Measurements from ENCODE around the gene UPF3A. TPM values are rescaled to one million over a fixed set of nuclear protein-coding genes. Genes with fewer than 3 reads are reported as not detected.
"Not testable (repeated sequence)": the region's sequence is repeated elsewhere in the genome, so short reads cannot be mapped to it uniquely, and the experiment has no call there.

The UPF3A gene
- total RNA-seq, 1 donor from 2014 or later, result 21.8 TPM

DNA sequence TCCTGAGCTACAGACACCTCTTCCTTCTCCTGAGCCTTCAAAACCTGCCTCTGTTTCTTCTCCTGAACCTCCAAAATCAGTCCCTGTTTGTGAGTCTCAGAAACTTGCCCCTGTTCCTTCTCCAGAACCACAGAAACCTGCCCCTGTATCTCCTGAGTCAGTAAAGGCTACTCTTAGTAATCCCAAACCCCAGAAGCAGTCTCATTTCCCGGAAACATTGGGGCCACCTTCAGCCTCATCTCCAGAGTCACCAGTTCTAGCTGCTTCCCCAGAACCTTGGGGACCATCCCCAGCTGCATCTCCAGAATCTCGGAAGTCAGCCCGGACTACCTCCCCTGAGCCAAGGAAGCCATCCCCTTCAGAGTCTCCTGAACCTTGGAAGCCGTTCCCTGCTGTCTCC, 42.9 kb downstream of the UPF3A start:
- H3K36me3 ChIP-seq, result peaks cover 61% of the 10 kb centered on the region

GRCh38 chr13:114325729-114326128, 44.3 kb downstream of the UPF3A start:
- H3K36me3 ChIP-seq, result peaks cover 61% of the 10 kb centered on the region
- H3K27ac ChIP-seq (replicated peaks), result no peak overlapping the region
- H3K4me1 ChIP-seq, result peaks cover 16% of the 10 kb centered on the region
- no peaks in the 10 kb centered on the region for H3K27me3 ChIP-seq (ENCODE audit: low read depth)
- intact Hi-C loops (cut with micrococcal nuclease), result no loop called here
- no peaks in the 10 kb centered on the region for H3K9me3 ChIP-seq (replicated peaks)
- H3K4me3 ChIP-seq, result no peak overlapping the region
- DNase-seq, result no peak
- TF ChIP-seq, protein P1, sequence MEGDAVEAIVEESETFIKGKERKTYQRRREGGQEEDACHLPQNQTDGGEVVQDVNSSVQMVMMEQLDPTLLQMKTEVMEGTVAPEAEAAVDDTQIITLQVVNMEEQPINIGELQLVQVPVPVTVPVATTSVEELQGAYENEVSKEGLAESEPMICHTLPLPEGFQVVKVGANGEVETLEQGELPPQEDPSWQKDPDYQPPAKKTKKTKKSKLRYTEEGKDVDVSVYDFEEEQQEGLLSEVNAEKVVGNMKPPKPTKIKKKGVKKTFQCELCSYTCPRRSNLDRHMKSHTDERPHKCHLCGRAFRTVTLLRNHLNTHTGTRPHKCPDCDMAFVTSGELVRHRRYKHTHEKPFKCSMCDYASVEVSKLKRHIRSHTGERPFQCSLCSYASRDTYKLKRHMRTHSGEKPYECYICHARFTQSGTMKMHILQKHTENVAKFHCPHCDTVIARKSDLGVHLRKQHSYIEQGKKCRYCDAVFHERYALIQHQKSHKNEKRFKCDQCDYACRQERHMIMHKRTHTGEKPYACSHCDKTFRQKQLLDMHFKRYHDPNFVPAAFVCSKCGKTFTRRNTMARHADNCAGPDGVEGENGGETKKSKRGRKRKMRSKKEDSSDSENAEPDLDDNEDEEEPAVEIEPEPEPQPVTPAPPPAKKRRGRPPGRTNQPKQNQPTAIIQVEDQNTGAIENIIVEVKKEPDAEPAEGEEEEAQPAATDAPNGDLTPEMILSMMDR (IDR thresholded peaks at IDR 0.05; ENCODE audit: borderline replicate concordance), result no peak

More for the DNA sequence above, 42.9 kb downstream of the UPF3A start:
- Histone ChIP-seq H3K27me3 (ENCODE audit: low read depth) (no peaks in the 10 kb centered on the region), H3K4me3 (no peak overlapping the region), H3K4me1 (peaks cover 27% of the 10 kb centered on the region), H3K27ac (replicated peaks) (no peak overlapping the region), H3K9me3 (replicated peaks) (no peaks in the 10 kb centered on the region)
- TF ChIP-seq, protein P1 (IDR thresholded peaks at IDR 0.05; ENCODE audit: borderline replicate concordance), result no peak
- intact Hi-C loops (cut with micrococcal nuclease), result no loop called here
- no peak for DNase-seq

DNA sequence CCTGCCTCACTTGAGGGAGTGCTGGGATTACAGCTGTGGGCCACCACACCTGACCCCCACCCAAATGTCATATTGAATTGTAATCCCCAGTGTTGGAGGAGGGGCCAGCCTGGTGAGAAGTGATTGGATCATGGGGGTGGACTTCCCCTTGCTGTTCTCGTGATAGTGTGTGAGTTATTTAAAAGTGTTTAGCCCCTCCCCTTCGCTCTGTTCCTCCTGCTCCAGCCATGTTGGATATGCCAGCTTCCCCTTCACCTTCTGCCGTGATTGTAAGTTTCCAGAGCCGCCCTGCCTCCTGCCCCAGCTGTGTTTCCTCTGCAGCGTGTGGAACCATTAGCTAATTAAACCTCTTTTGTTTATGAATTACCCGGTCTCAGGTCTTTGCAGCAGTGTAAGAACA, 46.6 kb downstream of the UPF3A start:
- H3K27ac ChIP-seq (replicated peaks), result no peak overlapping the region
- no peak overlapping the region for H3K4me3 ChIP-seq
- TF ChIP-seq, protein P1 (IDR thresholded peaks at IDR 0.05; ENCODE audit: borderline replicate concordance), result no peak
- H3K36me3 ChIP-seq, result peaks cover 38% of the 10 kb centered on the region
- H3K9me3 ChIP-seq (replicated peaks), result no peaks in the 10 kb centered on the region
- no peaks in the 10 kb centered on the region for H3K27me3 ChIP-seq (ENCODE audit: low read depth)
- peaks cover 16% of the 10 kb centered on the region for H3K4me1 ChIP-seq
- no peak for DNase-seq
- intact Hi-C loops (cut with micrococcal nuclease), result no loop called here

GRCh38 chr13:114328595-114328994, 47.2 kb downstream of the UPF3A start:
- H3K4me1 ChIP-seq, result peaks cover 16% of the 10 kb centered on the region
- no peak for DNase-seq
- H3K27me3 ChIP-seq (ENCODE audit: low read depth), result no peaks in the 10 kb centered on the region
- no peak overlapping the region for H3K4me3 ChIP-seq
- TF ChIP-seq, protein P1 (IDR thresholded peaks at IDR 0.05; ENCODE audit: borderline replicate concordance), result no peak
- no peaks in the 10 kb centered on the region for H3K9me3 ChIP-seq (replicated peaks)
- peaks cover 33% of the 10 kb centered on the region for H3K36me3 ChIP-seq
- H3K27ac ChIP-seq (replicated peaks), result no peak overlapping the region
- intact Hi-C loops (cut with micrococcal nuclease), result no loop called here

DNA sequence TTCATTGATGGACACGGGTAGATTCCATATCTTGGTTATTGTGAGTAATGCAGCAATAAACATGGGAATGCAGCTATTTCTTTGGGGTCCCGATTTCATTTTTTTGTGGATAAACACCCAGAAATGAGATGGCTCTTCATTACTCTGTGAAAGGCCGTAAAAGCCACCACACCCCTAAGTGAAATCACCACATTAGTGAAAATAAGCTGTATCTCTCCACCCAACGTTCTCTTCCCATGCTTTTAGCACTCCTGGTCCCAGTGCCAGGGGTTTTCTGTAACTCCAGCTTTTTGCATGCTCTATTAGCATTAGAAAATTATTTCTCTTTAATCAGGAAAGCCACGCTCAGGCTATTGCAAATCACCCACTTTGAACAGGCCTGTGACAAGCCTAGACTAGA, 48.7 kb downstream of the UPF3A start:
- Histone ChIP-seq H3K4me3 (no peak overlapping the region), H3K9me3 (replicated peaks) (no peaks in the 10 kb centered on the region), H3K27me3 (ENCODE audit: low read depth) (no peaks in the 10 kb centered on the region), H3K27ac (replicated peaks) (no peak overlapping the region), H3K4me1 (peaks cover 16% of the 10 kb centered on the region), H3K36me3 (peaks cover 18% of the 10 kb centered on the region)
- intact Hi-C loops (cut with micrococcal nuclease), result no loop called here
- DNase-seq, result no peak
- TF ChIP-seq, protein P1 (IDR thresholded peaks at IDR 0.05; ENCODE audit: borderline replicate concordance), result no peak

- H3K4me3 ChIP-seq; H3K27ac ChIP-seq (replicated peaks); H3K9me3 ChIP-seq (replicated peaks); H3K27me3 ChIP-seq (ENCODE audit: low read depth); intact Hi-C loops (cut with micrococcal nuclease); H3K4me1 ChIP-seq; DNase-seq; H3K36me3 ChIP-seq: not testable (repeated sequence)
These were observed 52.5 kb downstream of the UPF3A start for GRCh38 chr13:114333881-114334280.
